A549 (cell line): ENCODE data around the gene BMPER. TPM values are rescaled to one million over a fixed set of nuclear protein-coding genes. Genes with fewer than 3 reads are reported as not detected.
A peak's percentile ranks its signal among the peaks of the same experiment; 100 is the strongest.

ENCODE experiments used
- ATAC-seq, 2 experiments: fragments of 200-7000 bp in 1 of 2; fragments of >200 bp in 1 of 2; cut with Nextera tagmentation in 1 of 2; cut with Tn5 transposase in 1 of 2; 3 replicates each; pipeline versions ENCODE4 v1.8.0 to v1.9.1; 2018 to 2020; ENCODE audit warnings: mild to moderate bottlenecking in 1 of 2, moderate library complexity in 1 of 2
- CTCF ChIA-PET: fragments of 300-600 bp; sonication (Branson Sonifier 250); formaldehyde crosslinking; extraction: SDS; loops from one replicate; lab custom pipeline; 2021; ENCODE audit warnings: antibody characterized with exemption, inconsistent platforms; lab: Yijun Ruan, JAX
- POLR2A ChIA-PET: fragments of 350-600 bp; formaldehyde crosslinking; extraction: SDS; loops from one replicate; lab custom pipeline; 2021; ENCODE audit warnings: antibody characterized with exemption, inconsistent platforms; lab: Yijun Ruan, JAX
- DNase-seq, 2 experiments: peaks; one replicate each; pipeline versions ENCODE4 v3.0.0 to v3.0.0-alpha.2; 2011 to 2016; ENCODE audit warnings: low read depth in 1 of 2, low spot score in 1 of 2
- FAIRE-seq: peaks from 2 replicates; lab custom pipeline; 2011; peaks lifted over from hg19 to GRCh38; lab: Jason Lieb, UNC
- H3K27ac ChIP-seq, 2 experiments: fragments of >200 bp; sonication (Bioruptor Twin); formaldehyde crosslinking; 3 replicates each; pipeline ENCODE4 v1.5.1; 2016 to 2017
- H3K4me1 ChIP-seq: fragments of >200 bp; sonication (Bioruptor Twin); formaldehyde crosslinking; 3 replicates; pipeline ENCODE4 v1.6.1; 2016
- H3K4me2 ChIP-seq: fragments of >200 bp; sonication (Bioruptor Twin); formaldehyde crosslinking; 3 replicates; pipeline ENCODE4 v1.6.1; 2016
- H3K4me3 ChIP-seq: fragments of >200 bp; sonication (Bioruptor Twin); formaldehyde crosslinking; 3 replicates; pipeline ENCODE4 v1.5.1; 2016
- H3K9me3 ChIP-seq: fragments of >200 bp; sonication (Bioruptor Twin); formaldehyde crosslinking; 3 replicates; pipeline ENCODE4 v1.6.1; 2016
- ATOH8 ChIP-seq: fragments of 250-450 bp; sonication (Bioruptor Pico); IDR thresholded peaks from 2 replicates; pipeline ENCODE4 v1.5.0; 2020; ENCODE audit warnings: low read depth, mild to moderate bottlenecking, moderate library complexity
- BCL3 ChIP-seq: fragments of >200 bp; sonication (Bioruptor Twin); formaldehyde crosslinking; IDR thresholded peaks from 3 replicates; pipeline ENCODE4 v1.6.1; 2016
- BHLHE40 ChIP-seq: IDR thresholded peaks from 2 replicates; pipeline ENCODE4 v1.6.1; 2012; ENCODE audit warnings: low read depth, low read length, inconsistent platforms
- CEBPB ChIP-seq, 2 experiments: fragments of >200 bp in 1 of 2; sonication (Bioruptor Twin) in 1 of 2; formaldehyde crosslinking in 1 of 2; IDR thresholded peaks; 2 replicates each; pipeline ENCODE4 v1.6.1; 2012 to 2016
- E2F6 ChIP-seq: IDR thresholded peaks from 2 replicates; pipeline ENCODE4 v1.6.1; 2012; ENCODE audit warnings: low read depth, borderline replicate concordance
- EHF ChIP-seq: fragments of 250-450 bp; sonication (Bioruptor Pico); IDR thresholded peaks from 2 replicates; pipeline ENCODE4 v1.5.0; 2020; ENCODE audit warnings: mild to moderate bottlenecking
- ESRRA ChIP-seq: fragments of 150-350 bp; IDR thresholded peaks from 2 replicates; pipeline ENCODE4 v1.6.1; 2014; ENCODE audit warnings: mild to moderate bottlenecking, low read length, borderline replicate concordance
- FOSL2 ChIP-seq, 2 experiments: fragments of 450-650 bp in 1 of 2; fragments of >200 bp in 1 of 2; sonication (Bioruptor Twin) in 1 of 2; formaldehyde crosslinking; IDR thresholded peaks; 2 replicates each; pipeline versions ENCODE4 v1.5.0 to v1.6.1; 2016 to 2020; ENCODE audit warnings: mild to moderate bottlenecking in 1 of 2, moderate library complexity in 1 of 2
- FOXS1 ChIP-seq: fragments of 250-450 bp; sonication (Bioruptor Pico); IDR thresholded peaks from 2 replicates; pipeline ENCODE4 v1.5.0; 2020; ENCODE audit warnings: mild to moderate bottlenecking, moderate library complexity
- HDAC2 ChIP-seq: fragments of 200-600 bp; sonication (generic); IDR thresholded peaks from 2 replicates; pipeline ENCODE4 v1.6.1; 2016
- HMGXB4 ChIP-seq: fragments of 250-450 bp; sonication (Bioruptor Pico); IDR thresholded peaks from 2 replicates; pipeline ENCODE4 v1.5.0; 2021; ENCODE audit warnings: mild to moderate bottlenecking, moderate library complexity, borderline replicate concordance
- HOXA7 ChIP-seq: fragments of 250-450 bp; sonication (Bioruptor Pico); IDR thresholded peaks from 2 replicates; pipeline ENCODE4 v1.5.0; 2020; ENCODE audit warnings: mild to moderate bottlenecking, moderate library complexity
- HOXB13 ChIP-seq: fragments of 250-450 bp; sonication (Bioruptor Pico); IDR thresholded peaks from 2 replicates; pipeline ENCODE4 v1.5.0; 2020; ENCODE audit warnings: low read depth, mild to moderate bottlenecking, moderate library complexity
- JUN ChIP-seq, 2 experiments: fragments of >200 bp; sonication (Bioruptor Twin); formaldehyde crosslinking; IDR thresholded peaks; 2 replicates in 1 of 2; 3 replicates in 1 of 2; pipeline ENCODE4 v1.6.1; 2016 to 2017
- JUNB ChIP-seq: fragments of >200 bp; sonication (Bioruptor Twin); formaldehyde crosslinking; IDR thresholded peaks from 2 replicates; pipeline ENCODE4 v1.6.1; 2016
- MAX ChIP-seq: IDR thresholded peaks from 2 replicates; pipeline ENCODE4 v1.6.1; 2012
- MAZ ChIP-seq: fragments of 150-350 bp; IDR thresholded peaks from 2 replicates; pipeline ENCODE4 v1.6.1; 2014; ENCODE audit warnings: antibody characterized with exemption, low read depth, low read length, borderline replicate concordance
- MYC ChIP-seq: IDR thresholded peaks from 2 replicates; pipeline ENCODE4 v1.6.1; 2012; ENCODE audit warnings: mild to moderate bottlenecking, inconsistent platforms, low read length, improper control_type of control experiment, borderline replicate concordance
- NR3C1 ChIP-seq: fragments of >200 bp; sonication (Bioruptor Twin); formaldehyde crosslinking; IDR thresholded peaks from 3 replicates; pipeline ENCODE4 v1.6.1; 2017
- PBX3 ChIP-seq: IDR thresholded peaks from 2 replicates; pipeline ENCODE4 v1.6.1; 2012
- POLR2A ChIP-seq: IDR thresholded peaks from 2 replicates; pipeline ENCODE4 v1.6.1; 2012; ENCODE audit warnings: mild to moderate bottlenecking, low read length
- RAD21 ChIP-seq, 2 experiments: fragments of >200 bp in 1 of 2; sonication (Bioruptor Twin) in 1 of 2; formaldehyde crosslinking in 1 of 2; IDR thresholded peaks in 1 of 2; conservative IDR thresholded peaks in 1 of 2; 2 replicates in 1 of 2; 3 replicates in 1 of 2; pipeline ENCODE4 v1.6.1; 2012 to 2018; ENCODE audit warnings: inconsistent platforms in 1 of 2
- RARB ChIP-seq: fragments of 250-450 bp; sonication (Bioruptor Pico); IDR thresholded peaks from 2 replicates; pipeline ENCODE4 v1.8.0; 2021; ENCODE audit warnings: mild to moderate bottlenecking, moderate library complexity
- RNF2 ChIP-seq: fragments of 200-600 bp; sonication (generic); IDR thresholded peaks from 2 replicates; pipeline ENCODE4 v1.6.1; 2016; ENCODE audit warnings: low read depth, mild to moderate bottlenecking, antibody characterized with exemption, moderate library complexity, borderline replicate concordance
- SMC3 ChIP-seq: fragments of >200 bp; sonication (Bioruptor Twin); formaldehyde crosslinking; IDR thresholded peaks from 3 replicates; pipeline ENCODE4 v1.6.1; 2018; ENCODE audit warnings: inconsistent platforms
- TP53 ChIP-seq: fragments of 250-450 bp; sonication (Bioruptor Pico); IDR thresholded peaks from 2 replicates; pipeline ENCODE4 v1.5.0; 2021; ENCODE audit warnings: mild to moderate bottlenecking, moderate library complexity
- USF2 ChIP-seq: fragments of 450-650 bp; IDR thresholded peaks from 2 replicates; pipeline ENCODE4 v1.6.1; 2014; ENCODE audit warnings: antibody characterized with exemption
- ZFP36 ChIP-seq: fragments of 450-650 bp; IDR thresholded peaks from 2 replicates; pipeline ENCODE4 v1.6.1; 2014; ENCODE audit warnings: borderline replicate concordance; ENCODE audit not compliant: partially characterized antibody
- WGBS: methylation state at CpG from one replicate; pipeline ENCODE4 v1.1.6; 2017; ENCODE audit errors: missing lambda C conversion rate; 5-methylcytosine and 5-hydroxymethylcytosine counted together
- polyA plus RNA-seq, 4 experiments: library from polyadenylated mRNA; depleted of rRNA in 3 of 4; stranded (reverse); fragments of >200 nt; fragmentation: RNase III in 1 of 4; extraction: RNeasy Plus Mini Kit Qiagen cat#74134 plus additional on column Dnase treatment in 1 of 4; gene quantifications; 2 replicates in 3 of 4; 3 replicates in 1 of 4; pipeline ENCODE4 v1.2.3, GENCODE V29; 2011 to 2017

BMPER gene
- polyA plus RNA-seq, 2 of the 4 experiments (the other 2 are of a cell fraction), result 5.0 to 5.8 TPM

GRCh38 chr7:33862946-33863814 lies 42.2 kb upstream of the BMPER start:
- TF ChIP-seq FOSL2 (IDR thresholded peaks at IDR 0.05), result no peak
- no peak for TF ChIP-seq FOSL2 (CRISPR knock-in tag; IDR thresholded peaks at IDR 0.05)
- no peak for TF ChIP-seq USF2
- no peak for TF ChIP-seq PBX3
- no peak for TF ChIP-seq ZFP36
- no peak for TF ChIP-seq ESRRA
- TF ChIP-seq RAD21 (conservative IDR thresholded peaks at IDR 0.05 in 1 of 2, IDR thresholded peaks at IDR 0.05 in 1 of 2), result no peak
- no peak for TF ChIP-seq NR3C1
- no peak for TF ChIP-seq CEBPB (IDR thresholded peaks at IDR 0.05)
- TF ChIP-seq FOXS1 (CRISPR knock-in tag), result no peak
- no peak for TF ChIP-seq JUNB
- TF ChIP-seq E2F6, result no peak
- TF ChIP-seq HOXA7 (CRISPR knock-in tag), result no peak
- TF ChIP-seq SMC3, result no peak
- no peak for TF ChIP-seq HDAC2
- H3K4me2 ChIP-seq, result no peak overlapping the region
- H3K27ac ChIP-seq, result no peak overlapping the region
- ChIA-PET POLR2A (no interaction called here), CTCF (interaction anchor here (1.2 kb wide), 1 partner anchor 32 kb away, joined by 3 read pairs; no protein-coding TSS in a partner anchor)
- no peak for ATAC-seq
- H3K9me3 ChIP-seq, result no peaks in the 10 kb centered on the region
- no peak for DNase-seq
- FAIRE-seq, result no peak
- 65% methylated on average over 10 of the region's 10 CpGs for WGBS
- no peak overlapping the region for H3K4me3 ChIP-seq
- no peaks in the 10 kb centered on the region for H3K4me1 ChIP-seq

GRCh38 chr7:33868166-33868565 lies 37.2 kb upstream of the BMPER start:
- TF ChIP-seq RNF2, result no peak
- TF ChIP-seq TP53, result no peak
- no peak for TF ChIP-seq FOSL2 (IDR thresholded peaks at IDR 0.05)
- no peak for TF ChIP-seq FOSL2 (CRISPR knock-in tag; IDR thresholded peaks at IDR 0.05)
- TF ChIP-seq EHF (CRISPR knock-in tag), result no peak
- no peak for TF ChIP-seq HOXA7 (CRISPR knock-in tag)
- TF ChIP-seq ATOH8 (CRISPR knock-in tag), result no peak
- no peak for TF ChIP-seq BCL3
- no peak for TF ChIP-seq MAZ
- no peak for TF ChIP-seq MYC
- TF ChIP-seq RARB (CRISPR knock-in tag), result no peak
- TF ChIP-seq HOXB13, result no peak
- TF ChIP-seq HMGXB4 (CRISPR knock-in tag), result no peak
- TF ChIP-seq ESRRA, result no peak
- no peak for TF ChIP-seq BHLHE40
- no peak for TF ChIP-seq POLR2A
- no peak for TF ChIP-seq MAX
- TF ChIP-seq JUN (IDR thresholded peaks at IDR 0.05), result no peak
- CTCF ChIA-PET, result interaction anchor here (1.4 to 1.5 kb wide), 2 partner anchors 20 to 28 kb away, joined by 3 read pairs; no protein-coding TSS in a partner anchor
- 72% methylated on average over 8 of the region's 8 CpGs for WGBS
- Histone ChIP-seq H3K4me2 (no peak overlapping the region), H3K4me1 (peaks cover 3% of the 10 kb centered on the region), H3K27ac (no peak overlapping the region), H3K9me3 (no peaks in the 10 kb centered on the region), H3K4me3 (no peak overlapping the region)
- no peak for DNase-seq
- POLR2A ChIA-PET, result no interaction called here
- FAIRE-seq, result no peak
- ATAC-seq, result peak in 1 of 2 experiments; percentile 34; a peak in 1 of 6 replicates
